ENCODE measurements around the gene MALT1.
"Not testable (repeated sequence)": the region's sequence is repeated elsewhere in the genome, so short reads cannot be mapped to it uniquely, and the experiment has no call there.

MALT1 gene, protein sequence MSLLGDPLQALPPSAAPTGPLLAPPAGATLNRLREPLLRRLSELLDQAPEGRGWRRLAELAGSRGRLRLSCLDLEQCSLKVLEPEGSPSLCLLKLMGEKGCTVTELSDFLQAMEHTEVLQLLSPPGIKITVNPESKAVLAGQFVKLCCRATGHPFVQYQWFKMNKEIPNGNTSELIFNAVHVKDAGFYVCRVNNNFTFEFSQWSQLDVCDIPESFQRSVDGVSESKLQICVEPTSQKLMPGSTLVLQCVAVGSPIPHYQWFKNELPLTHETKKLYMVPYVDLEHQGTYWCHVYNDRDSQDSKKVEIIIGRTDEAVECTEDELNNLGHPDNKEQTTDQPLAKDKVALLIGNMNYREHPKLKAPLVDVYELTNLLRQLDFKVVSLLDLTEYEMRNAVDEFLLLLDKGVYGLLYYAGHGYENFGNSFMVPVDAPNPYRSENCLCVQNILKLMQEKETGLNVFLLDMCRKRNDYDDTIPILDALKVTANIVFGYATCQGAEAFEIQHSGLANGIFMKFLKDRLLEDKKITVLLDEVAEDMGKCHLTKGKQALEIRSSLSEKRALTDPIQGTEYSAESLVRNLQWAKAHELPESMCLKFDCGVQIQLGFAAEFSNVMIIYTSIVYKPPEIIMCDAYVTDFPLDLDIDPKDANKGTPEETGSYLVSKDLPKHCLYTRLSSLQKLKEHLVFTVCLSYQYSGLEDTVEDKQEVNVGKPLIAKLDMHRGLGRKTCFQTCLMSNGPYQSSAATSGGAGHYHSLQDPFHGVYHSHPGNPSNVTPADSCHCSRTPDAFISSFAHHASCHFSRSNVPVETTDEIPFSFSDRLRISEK

DNA sequence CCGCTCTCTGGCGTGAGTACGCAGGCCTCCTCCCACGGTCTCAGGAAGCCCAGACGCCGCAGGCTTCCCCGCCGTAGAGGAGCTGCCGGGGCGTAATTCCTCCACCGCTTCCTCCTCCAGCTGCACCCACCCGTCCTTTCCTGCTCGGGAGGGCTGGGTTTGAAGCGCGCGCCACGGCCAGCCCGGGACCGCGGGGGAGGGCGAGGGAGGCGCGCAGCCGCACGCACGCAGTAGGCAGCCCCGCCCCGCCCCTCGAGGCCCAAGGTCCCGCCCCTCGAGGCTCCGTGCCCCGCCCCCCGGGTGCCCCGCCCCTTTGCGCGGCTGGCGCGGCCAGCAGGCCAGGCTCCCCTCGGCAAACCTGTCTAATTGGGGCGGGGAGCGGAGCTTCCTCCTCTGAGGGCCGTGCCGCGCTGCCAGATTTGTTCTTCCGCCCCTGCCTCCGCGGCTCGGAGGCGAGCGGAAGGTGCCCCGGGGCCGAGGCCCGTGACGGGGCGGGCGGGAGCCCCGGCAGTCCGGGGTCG lies at the start of gene MALT1:
Gene MALT1, plus strand, starts transcription at position 355 of the 521 bp plus-strand sequence. CDS start 179 bp downstream, outside the sequence.
- DNase-seq: peak; percentile 30 to 92 (median 77)

DNA sequence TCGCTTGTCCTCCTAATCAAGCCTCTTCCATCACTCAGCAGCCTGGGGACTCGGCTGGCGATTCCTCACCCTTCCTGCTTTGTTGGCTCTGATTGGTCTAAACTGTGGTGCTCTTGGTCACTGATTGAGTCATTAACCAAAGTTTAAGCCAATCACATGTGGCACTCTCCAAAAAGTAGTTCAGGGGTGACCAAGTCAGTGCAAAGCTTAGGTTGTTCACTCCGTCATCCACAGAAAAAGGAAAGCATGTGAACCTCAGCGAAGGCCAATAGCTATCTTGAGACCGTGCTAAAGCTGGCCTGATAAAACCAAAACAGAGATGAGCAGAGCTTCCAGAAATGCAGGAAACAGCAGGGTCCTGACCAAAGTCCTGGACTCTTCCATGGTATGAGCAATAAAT lies 47.3 kb upstream of the MALT1 start:
- no peak for DNase-seq

DNA sequence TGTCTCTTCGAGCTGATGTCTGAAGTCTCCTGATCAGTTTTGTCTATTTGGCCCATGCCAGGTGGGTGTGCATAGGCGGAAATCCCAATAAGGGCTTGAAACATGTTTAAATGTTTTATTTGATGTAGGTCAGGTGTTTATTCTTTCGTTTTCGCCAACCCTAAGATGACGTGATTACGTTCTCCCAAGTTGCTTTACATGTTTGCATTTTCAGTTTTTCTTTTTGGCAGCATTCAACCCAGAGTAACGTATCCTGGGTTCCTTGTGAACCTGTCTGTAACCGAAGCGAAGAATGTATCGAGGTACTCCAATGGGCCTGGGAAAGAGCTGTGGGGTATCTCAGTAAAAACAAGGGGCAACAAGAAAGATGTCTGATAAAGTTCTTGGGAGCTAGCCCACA lies 45.4 kb upstream of the MALT1 start:
- DNase-seq: no peak

DNA sequence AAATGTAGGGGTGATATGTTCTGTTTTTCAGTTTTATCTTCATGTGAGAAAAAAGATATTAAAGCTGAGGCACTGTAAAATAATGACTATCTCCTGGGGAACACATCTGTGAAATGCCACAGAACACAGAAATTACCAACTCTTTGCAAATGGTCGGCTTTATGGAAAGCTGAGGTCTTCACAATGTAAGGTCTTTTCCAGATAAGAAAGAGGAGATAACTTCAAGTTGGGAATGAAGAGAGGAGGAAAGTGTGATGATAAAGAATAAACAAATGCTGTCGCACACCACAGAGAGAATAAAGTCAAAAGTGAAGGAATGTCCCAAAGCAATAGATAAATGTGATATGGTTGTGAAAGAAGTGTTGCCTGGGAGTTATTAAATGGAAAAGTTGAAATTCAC lies 41.2 kb upstream of the MALT1 start:
- DNase-seq: no peak

DNA sequence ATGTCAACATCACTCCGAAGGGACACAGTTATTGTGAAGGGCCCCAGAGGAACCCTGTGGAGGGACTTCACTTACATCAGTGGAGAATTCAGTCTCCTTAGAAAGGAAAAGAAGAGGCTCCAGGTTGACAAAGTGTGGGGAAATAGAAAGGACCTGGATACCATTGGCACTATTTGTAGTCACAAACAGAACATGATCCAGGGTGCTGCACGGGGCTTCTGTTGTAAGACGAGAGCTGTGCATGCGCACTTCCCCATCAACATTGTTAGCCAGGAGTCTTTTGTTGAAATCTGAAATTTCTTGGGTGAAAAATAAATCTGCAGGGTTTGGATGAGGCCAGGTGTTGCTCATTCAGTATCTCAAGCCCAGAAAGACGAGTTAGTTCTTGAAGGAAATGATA lies 40.0 kb upstream of the MALT1 start:
- no peak for DNase-seq

DNA sequence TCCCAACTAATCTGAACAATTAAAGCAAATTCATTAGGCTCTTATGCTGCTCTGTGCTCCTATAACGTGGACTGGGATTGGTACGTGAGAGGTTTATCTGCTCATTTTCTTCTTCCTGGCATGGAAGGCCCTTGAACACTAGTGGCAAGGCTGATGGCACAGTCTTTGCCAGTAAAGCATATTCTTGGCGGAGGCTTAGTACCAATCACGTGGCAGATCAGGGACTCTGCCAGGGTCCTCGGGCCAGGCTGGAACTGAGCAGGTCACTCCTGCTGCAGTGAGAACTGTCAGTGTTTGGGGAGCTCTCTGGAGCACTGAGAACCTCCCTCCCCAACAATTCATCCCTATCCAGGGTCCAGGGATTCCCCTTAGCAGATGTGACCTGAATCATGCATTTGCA lies 38.7 kb upstream of the MALT1 start:
- peak in 19 of 56 donors; percentile 2 to 36 (median 7) for DNase-seq

DNA sequence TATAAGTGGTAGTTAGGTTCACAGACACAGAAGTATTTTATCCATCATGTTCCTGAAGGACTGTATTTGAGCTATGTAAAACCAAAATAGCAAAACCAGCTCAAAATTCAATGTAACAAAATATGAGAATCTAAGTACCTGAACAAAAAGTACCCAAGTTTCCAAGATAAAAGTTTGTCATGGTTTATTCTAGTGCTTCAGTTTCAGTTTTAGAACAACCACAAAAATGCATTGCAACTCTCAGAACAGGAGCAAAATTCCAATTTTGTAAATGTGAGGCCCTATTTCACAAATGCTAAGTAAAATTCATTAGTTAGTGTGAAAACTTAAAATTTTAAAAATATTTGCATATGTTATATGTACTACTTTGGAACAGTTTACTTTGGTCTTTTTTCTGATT lies 37.4 kb upstream of the MALT1 start:
- no peak for DNase-seq

DNA sequence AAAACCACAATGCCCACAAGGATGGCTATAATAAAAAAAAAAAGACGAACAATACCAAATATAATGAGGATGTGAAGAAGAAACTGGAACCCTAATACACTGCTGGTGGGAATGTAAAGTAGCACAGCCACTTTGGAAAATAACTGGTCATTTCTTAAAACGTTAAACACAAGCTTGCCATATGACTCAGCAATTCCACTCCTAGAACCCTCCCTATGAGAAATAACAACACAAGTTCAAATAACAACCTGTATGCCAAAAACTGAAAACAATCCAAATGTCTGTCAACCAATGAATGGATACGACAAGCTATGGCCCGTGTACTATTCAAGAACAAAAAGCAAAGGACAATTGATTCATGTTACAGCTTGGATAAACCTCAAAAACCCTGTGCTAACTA lies 35.4 kb upstream of the MALT1 start:
- DNase-seq: no peak

DNA sequence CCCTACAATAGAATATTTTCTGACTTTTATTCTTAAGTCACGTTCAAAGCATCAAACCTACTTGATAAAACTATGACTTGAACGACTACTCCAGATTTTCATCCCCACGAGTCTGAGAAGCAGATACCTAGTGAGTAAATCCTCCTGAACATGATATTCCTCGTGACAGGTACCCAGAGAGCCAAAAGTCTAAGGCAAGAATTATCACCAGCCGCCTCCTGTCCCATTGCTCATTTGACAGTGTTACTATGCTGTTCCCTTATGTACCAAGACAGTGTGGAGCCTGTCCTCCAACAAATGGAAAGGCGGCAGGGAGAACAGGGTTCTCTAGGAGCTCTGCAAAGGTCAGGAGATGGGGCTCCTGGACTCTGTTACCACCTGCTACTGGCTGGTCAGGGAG lies 34.1 kb upstream of the MALT1 start:
- DNase-seq: no peak

DNA sequence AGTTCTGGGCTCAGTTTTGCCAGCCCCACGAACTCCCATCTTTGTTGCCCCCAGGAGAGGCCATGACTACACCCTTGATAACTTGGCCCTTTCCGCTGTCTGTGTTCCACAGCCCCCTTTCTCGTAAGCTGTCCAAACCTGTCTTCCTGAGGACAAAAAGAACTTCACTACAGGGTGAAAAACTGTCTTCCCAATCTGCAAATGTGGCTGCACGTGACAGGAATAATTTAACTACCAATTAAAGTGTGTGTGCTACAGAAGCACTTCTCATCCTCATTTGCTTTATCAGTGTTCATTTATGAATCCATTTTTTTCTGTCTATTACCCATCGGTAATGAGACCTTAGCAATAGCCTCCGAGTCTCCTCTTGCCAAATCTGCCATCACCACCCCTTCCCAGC lies 33.3 kb upstream of the MALT1 start:
- DNase-seq: no peak

DNA sequence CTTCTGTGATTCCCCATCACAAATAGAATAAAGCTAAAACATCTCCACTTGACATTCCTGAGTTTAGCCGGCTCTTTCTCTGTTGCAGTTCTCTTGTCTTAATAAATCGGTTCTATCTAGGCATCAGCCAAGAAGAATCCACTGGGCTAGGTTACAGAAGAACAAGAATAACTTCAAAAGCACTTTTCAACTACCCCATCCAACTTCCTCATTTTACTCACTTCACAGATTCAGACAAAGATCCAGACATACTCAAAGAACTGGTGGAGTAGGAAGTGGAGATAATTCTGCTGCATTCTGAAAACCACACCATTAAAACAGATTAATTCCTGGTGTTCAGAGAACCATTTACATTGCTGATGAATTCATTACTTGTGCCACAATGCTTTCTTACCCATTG lies 32.8 kb upstream of the MALT1 start:
- DNase-seq: no peak

DNA sequence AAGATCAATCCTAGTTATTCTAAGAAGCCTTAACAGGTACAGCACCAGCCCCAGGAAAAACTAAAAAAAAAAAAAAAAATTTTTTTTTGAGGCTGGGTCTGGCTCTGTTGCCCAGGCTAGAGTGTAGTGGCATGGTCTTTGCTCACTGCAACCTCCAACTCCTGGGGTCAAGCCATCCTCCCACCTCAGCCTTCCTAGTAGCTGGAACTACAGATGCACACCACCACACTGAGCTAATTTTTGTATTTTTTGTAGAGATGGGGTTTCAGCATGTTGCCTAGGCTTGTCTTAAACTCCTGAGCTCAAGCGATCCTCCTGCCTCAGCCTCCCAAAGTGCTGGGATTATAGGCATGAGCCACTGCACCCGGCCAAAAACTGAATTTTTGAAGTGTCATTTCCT lies 32.0 kb upstream of the MALT1 start:
- no peak for DNase-seq

DNA sequence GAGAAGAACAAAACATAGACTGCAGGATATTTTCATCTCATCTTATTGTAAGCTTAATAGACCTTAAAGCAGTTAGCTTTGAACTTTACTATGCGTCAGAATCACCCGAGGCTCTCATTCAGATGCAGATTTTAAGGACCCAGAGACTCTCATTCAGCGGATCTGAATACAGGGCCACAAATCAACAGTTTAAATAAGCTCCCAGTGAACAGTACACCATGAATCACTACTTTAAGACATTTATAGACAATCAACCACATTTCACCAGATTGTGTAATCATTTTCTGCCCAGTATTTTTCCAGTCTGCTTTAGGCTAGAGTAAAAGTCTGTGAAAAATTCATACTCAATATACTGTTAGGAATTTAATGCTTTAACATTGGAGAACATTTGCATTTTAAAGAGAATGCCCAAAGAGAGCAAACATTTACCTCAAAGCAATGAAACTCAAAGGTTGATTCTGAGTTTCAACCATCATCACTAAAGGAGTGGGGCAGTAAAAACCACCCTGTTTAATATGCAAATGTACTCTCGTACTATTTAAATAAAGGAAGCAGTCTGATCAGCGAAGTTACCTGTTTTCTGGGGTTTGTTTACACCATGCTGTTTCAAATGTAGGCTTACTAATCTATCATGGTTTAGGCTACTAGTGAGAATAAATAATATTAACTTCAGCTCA lies 31.4 kb upstream of the MALT1 start:
- peak in 1 of 56 donors; percentile 11 for DNase-seq

DNA sequence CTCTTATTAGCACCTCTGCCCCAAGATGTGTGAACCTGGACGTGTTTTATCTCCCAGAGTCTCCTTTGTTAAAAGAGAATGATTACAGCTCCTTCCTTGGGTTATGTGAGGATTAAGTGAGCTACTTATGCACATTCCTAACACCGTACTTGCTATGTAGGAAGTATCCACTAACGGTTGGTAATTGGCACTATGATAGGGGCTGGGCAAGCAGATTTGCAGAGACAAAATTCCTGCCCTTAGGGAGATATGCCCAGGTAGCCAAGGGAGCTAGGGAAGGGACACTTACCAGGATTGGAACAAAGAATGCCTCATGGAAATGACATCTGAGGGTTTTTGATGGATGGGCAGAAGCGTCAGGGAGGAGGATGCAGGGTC lies 30.8 kb upstream of the MALT1 start:
- DNase-seq: no peak

DNA sequence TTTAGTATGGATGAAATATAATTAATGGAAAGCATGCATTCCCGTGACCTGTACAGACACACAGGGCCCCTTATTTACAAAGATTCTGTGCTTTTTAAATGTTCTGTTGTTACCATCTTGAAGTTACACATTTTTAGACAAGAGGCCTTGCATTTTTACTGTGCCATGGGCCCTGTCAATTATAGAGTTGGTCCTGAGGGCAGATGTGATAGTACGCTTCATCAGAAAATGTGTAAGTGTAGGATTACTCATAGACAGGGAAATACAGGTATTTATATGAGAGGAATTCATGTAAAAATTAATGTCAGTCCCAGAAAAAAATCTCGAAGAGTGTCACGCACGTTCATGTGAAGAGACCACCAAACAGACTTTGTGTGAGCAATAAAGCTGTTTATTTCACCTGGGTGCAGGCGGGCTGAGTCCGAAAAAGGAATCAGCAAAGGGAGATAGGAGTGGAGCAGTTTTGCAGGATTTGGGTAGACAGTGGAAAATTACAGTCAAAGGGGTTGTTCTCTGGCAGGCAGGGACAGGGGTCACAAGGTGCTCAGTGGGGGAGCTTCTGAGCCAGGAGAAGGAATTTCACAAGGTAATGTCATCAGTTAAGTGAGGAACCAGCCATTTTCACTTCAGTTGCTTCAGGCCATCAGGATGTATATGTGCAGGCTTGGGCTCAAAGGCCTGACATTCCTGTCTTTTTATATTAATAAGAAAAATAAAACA lies 30.2 kb upstream of the MALT1 start:
- no peak for DNase-seq

DNA sequence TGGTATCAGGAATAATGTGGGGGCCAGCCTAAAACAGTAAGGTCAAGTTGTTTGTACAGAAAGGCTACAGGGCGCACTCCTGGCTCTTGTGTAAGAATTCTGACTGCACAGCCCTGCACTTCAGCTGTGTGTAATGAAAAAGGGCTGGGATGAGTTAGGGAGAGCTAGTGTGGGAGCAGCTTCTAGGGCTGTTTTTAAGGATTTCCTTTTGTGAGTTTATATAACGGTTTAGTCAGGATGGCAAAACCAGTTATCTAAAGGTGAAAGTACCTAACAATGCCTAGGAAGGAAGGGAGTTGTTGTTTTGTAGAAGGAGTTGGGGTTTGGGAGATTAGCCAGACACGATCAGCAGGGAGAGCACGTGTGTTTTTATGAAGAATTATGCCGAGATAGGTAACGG lies 27.7 kb upstream of the MALT1 start:
- DNase-seq: not testable (repeated sequence)

DNA sequence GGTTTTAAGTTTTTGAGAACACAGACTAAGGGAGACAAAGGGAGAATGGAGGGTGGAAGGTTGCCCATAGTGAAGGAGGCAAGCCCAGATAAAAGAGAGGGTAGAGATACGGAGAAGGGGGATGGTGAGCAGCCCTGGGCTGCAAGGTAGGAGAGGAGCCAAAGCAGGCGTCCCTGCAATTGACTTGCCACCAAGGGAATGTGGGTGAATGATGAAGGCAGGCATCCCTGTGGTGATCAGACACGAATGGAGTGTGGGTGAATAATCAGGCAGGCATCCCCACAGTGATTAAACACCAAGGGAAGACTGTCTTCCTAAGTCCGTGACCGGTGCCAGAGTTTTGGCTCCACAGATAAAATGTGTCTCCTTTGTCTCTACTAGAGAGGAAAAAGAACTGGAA lies 25.9 kb upstream of the MALT1 start:
- no peak for DNase-seq

DNA sequence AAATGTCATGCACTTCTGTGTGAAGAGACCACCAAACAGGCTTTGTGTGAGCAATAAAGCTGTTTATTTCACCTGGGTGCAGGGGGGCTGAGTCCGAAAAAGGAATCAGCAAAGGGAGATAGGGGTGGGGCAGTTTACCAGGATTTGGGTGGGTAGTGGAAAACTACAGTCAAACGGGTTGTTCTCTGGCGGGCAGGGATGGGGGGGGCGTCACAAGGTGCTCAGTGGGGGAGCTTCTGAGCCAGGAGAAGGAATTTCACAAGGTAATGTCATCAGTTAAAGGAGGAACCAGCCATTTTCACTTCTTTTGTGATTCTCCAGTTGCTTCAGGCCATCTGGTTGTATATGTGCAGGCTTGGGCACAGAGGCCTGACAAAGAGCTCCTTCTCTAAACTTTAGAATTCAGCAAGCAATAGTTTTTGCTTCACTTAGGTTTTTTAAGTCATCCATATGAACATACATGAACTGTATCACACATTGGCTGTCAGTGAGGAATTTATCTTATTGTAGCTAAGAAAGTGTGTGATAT lies 24.9 kb upstream of the MALT1 start:
- no peak for DNase-seq

DNA sequence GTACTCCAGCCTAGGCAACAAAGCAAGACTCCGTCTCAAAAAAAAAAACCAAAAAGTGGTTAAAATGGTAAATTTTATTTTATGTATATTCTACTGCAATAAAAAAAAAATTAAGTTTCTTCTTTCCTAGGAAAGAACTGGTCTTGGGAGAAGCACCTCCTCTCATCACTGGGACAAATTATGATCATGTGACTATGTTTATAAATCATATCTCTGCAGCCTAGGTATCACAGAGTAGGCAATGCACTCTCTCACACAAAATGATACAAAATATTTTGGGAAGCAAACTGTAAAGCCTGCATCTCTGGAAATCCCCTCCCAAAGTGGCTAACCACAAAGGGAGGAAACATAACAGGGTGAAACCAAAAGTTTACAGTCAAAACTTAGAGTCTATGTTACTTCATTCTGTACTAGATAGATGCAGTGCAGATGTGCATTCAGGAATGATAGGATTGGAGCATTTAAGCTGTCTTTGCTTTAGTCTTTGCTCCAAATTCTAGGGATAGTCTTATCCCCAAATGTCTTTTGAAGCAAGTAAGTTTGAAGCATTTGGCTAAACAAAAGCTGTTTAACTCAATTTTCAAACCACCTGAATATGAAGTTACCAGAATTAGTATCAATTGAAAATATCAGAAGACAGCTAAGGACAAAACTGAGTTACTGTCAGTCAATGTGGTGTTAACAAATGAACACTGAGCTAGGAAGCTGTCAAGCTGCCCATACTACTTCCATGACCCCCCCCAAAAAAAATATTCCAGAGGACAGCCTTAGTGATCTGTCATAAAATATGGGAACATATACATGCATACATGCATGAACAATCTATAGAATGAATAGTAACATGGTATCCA lies 21.1 kb upstream of the MALT1 start:
- no peak for DNase-seq

DNA sequence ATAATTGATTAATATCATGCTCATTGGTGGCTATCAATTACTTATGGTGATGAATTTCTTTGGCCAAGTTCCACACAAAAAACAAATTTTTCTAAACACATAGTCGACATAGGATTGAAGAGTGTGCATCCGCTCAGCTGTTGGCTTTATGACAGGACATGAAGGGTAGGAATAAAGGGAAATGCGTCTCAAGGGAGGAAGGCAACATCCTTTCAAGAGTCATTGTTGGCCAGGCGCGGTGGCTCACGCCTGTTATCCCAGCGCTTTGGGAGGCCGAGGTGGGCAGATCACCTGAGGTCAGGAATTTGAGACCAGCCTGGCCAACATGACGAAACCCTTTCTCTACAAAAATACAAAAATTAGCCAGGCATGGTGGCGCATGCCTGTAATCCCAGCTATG lies 20.4 kb upstream of the MALT1 start:
- not testable (repeated sequence) for DNase-seq

All from amygdala (tissue), 56 donors.